Endothelial cell of umbilical vein (primary cell): ENCODE measurements around the gene KLHL30. TPM values are rescaled to one million over a fixed set of nuclear protein-coding genes. Genes with fewer than 3 reads are reported as not detected.

Experiments
- BruUV-seq: library from RNA; stranded (reverse); fragments of 400-500 nt; replicated peaks from 2 replicates; lab custom pipeline; 2021; lab: Mats Ljungman, UMichigan
- CTCF ChIA-PET: fragments of 300-600, 350-600 bp; sonication (Branson Sonifier 250); formaldehyde crosslinking; loops from one replicate; lab custom pipeline; 2021; ENCODE audit warnings: antibody characterized with exemption, inconsistent platforms; lab: Charles Lee
- POLR2A ChIA-PET: fragments of 300-600, 350-600 bp; sonication (Branson Sonifier 250); formaldehyde crosslinking; loops from one replicate; lab custom pipeline; 2021; ENCODE audit warnings: antibody characterized with exemption, inconsistent platforms; lab: Charles Lee
- DNase-seq: peaks from one replicate; pipeline ENCODE4 v3.0.0-alpha.2; 2011; ENCODE audit warnings: low read depth, low spot score
- FAIRE-seq: peaks from 2 replicates; lab custom pipeline; 2011; peaks lifted over from hg19 to GRCh38; lab: Jason Lieb, UNC
- H2AFZ ChIP-seq: 2 replicates; pipeline ENCODE4 v1.6.0; 2012; ENCODE audit warnings: low read depth, low read length, control low read depth, inconsistent platforms
- H3K27ac ChIP-seq: 2 replicates; pipeline ENCODE4 v1.5.1; 2011; ENCODE audit warnings: low read depth, mild to moderate bottlenecking, control low read depth, low read length, moderate library complexity; ENCODE audit not compliant: insufficient read depth
- H3K27me3 ChIP-seq, 2 experiments: 2 replicates each; pipeline versions ENCODE4 v1.6.0 to v1.6.1; 2011; ENCODE audit warnings: low read length in 2 of 2, mixed read lengths in 1 of 2; ENCODE audit not compliant: control insufficient read depth in 2 of 2, insufficient read depth in 2 of 2
- H3K36me3 ChIP-seq, 2 experiments: 2 replicates in 1 of 2; 3 replicates in 1 of 2; pipeline ENCODE4 v1.5.1; 2011; ENCODE audit warnings: low read length in 2 of 2, mild to moderate bottlenecking in 1 of 2, moderate library complexity in 1 of 2; ENCODE audit not compliant: control insufficient read depth in 2 of 2, insufficient read depth in 2 of 2; ENCODE audit errors: extremely low read depth in 1 of 2
- H3K4me1 ChIP-seq: 3 replicates; pipeline ENCODE4 v1.5.1; 2011; ENCODE audit warnings: mild to moderate bottlenecking, low read length; ENCODE audit not compliant: control insufficient read depth, insufficient read depth; ENCODE audit errors: extremely low read depth
- H3K4me2 ChIP-seq: 2 replicates; pipeline ENCODE4 v1.6.1; 2011; ENCODE audit warnings: low read length, control low read depth, mixed read lengths; ENCODE audit not compliant: insufficient read depth
- H3K4me3 ChIP-seq, 3 experiments: fragments of 200-600 bp in 1 of 3; sonication (generic), shearing (Covaris generic) in 1 of 3; replicated peaks in 1 of 3; 2 replicates each; pipeline ENCODE4 v1.5.1; 2011 to 2016; ENCODE audit warnings: control low read depth in 3 of 3, low read length in 3 of 3, mild to moderate bottlenecking in 2 of 3, inconsistent platforms in 1 of 3, low read depth in 1 of 3, moderate library complexity in 1 of 3; ENCODE audit not compliant: insufficient read depth in 1 of 3
- H3K79me2 ChIP-seq: 2 replicates; pipeline ENCODE4 v1.6.0; 2012; ENCODE audit warnings: low read length, inconsistent platforms; ENCODE audit not compliant: control insufficient read depth, insufficient read depth
- H3K9ac ChIP-seq: replicated peaks from 2 replicates; pipeline ENCODE3; 2011; ENCODE audit warnings: low read length, control low read depth; ENCODE audit not compliant: insufficient read depth; ENCODE audit errors: extremely low read depth
- H3K9me1 ChIP-seq: replicated peaks from 3 replicates; pipeline ENCODE4 v1.6.0; 2011; ENCODE audit warnings: mild to moderate bottlenecking, low read length; ENCODE audit not compliant: control insufficient read depth, insufficient read depth; ENCODE audit errors: extremely low read depth
- H3K9me3 ChIP-seq: replicated peaks from 2 replicates; pipeline ENCODE4 v1.5.1; 2012; ENCODE audit warnings: low read length, inconsistent platforms; ENCODE audit not compliant: control insufficient read depth, insufficient read depth
- H4K20me1 ChIP-seq: replicated peaks from 2 replicates; pipeline ENCODE3; 2011; ENCODE audit warnings: mild to moderate bottlenecking, low read length; ENCODE audit not compliant: control insufficient read depth, insufficient read depth; ENCODE audit errors: extremely low read depth
- CTCF ChIP-seq, 2 donors: IDR thresholded peaks; 1 replicate in 1 of 2; 2 replicates in 1 of 2; pipeline ENCODE4 v1.5.1; 2011; ENCODE audit warnings: low read length in 2 of 2, mild to moderate bottlenecking in 2 of 2, moderate library complexity in 2 of 2, control low read depth in 1 of 2, inconsistent platforms in 1 of 2, low read depth in 1 of 2; ENCODE audit not compliant: insufficient read depth in 1 of 2; ENCODE audit errors: extremely low read depth in 1 of 2
- EZH2 ChIP-seq: IDR thresholded peaks from 2 replicates; pipeline ENCODE4 v1.6.1; 2012; ENCODE audit warnings: borderline replicate concordance, low read depth, mild to moderate bottlenecking, moderate library complexity, low read length, inconsistent platforms; ENCODE audit not compliant: severe bottlenecking
- FOS ChIP-seq: IDR thresholded peaks from 2 replicates; pipeline ENCODE4 v1.6.1; 2011; ENCODE audit warnings: mild to moderate bottlenecking, low read length, moderate library complexity, borderline replicate concordance; ENCODE audit not compliant: insufficient read depth
- GATA2 ChIP-seq: IDR thresholded peaks from 2 replicates; pipeline ENCODE4 v1.7.0; 2011; ENCODE audit warnings: low read depth, mild to moderate bottlenecking, moderate library complexity, mixed read lengths, low read length; ENCODE audit not compliant: insufficient read length, insufficient read depth
- JUN ChIP-seq: IDR thresholded peaks from 2 replicates; pipeline ENCODE4 v1.6.1; 2011; ENCODE audit warnings: borderline replicate concordance, low read depth; ENCODE audit not compliant: insufficient read length, insufficient read depth
- MAX ChIP-seq: IDR thresholded peaks from 2 replicates; pipeline ENCODE4 v1.6.1; 2011; ENCODE audit not compliant: insufficient read depth, insufficient read length
- MYC ChIP-seq: IDR thresholded peaks from one replicate; pipeline ENCODE4 v1.6.1; 2011; ENCODE audit warnings: mild to moderate bottlenecking, low read depth, low read length
- POLR2A ChIP-seq: IDR thresholded peaks from 2 replicates; pipeline ENCODE4 v1.6.1; 2012; ENCODE audit warnings: low read depth, mild to moderate bottlenecking, control low read depth, low read length
- POLR2AphosphoS5 ChIP-seq: IDR thresholded peaks from 2 replicates; pipeline ENCODE4 v1.6.1; 2012; ENCODE audit warnings: low read depth, mild to moderate bottlenecking, control low read depth, low read length, moderate library complexity; ENCODE audit not compliant: insufficient read depth
- dilution Hi-C: fragments of 300-500 bp; cut with MboI; formaldehyde crosslinking; loops from one replicate; pipeline ENCODE4 v1.15.0; 2019; ENCODE audit warnings: low sequenced_read_pairs; ENCODE audit not compliant: extremely low pct_ligation_motif_present
- intact Hi-C: fragments of 100-400 bp; cut with micrococcal nuclease; formaldehyde crosslinking; loops from one replicate; pipeline ENCODE4 v1.10.0; 2022
- polyA plus RNA-seq, 4 experiments: library from polyadenylated mRNA; depleted of rRNA in 3 of 4; stranded (reverse) in 3 of 4; unstranded in 1 of 4; fragments of >200 nt; gene quantifications; 2 replicates each; pipeline versions ENCODE4 v1.2.1 to v1.2.3, GENCODE V29; 2011 to 2012; ENCODE audit warnings: missing spikeins in 1 of 4
- total RNA-seq: library from RNA; stranded (reverse); gene quantifications from 2 replicates; pipeline ENCODE4 v1.2.3, GENCODE V29; 2021

Gene KLHL30
- total and polyA plus RNA-seq, 2 donors (not counting 3 experiments of a cell fraction or from before 2014, with no cell fraction given), result not detected

- Histone ChIP-seq H3K9me3 (no peaks in the 10 kb centered on the region), H3K9me1 (no peaks in the 10 kb centered on the region), H3K4me3 (no peak overlapping the region), H3K27me3 (peaks cover 4 to 13% of the 10 kb centered on the region in 2 experiments), H3K79me2 (no peaks in the 10 kb centered on the region), H2AFZ (no peak overlapping the region), H3K4me1 (no peaks in the 10 kb centered on the region), H3K36me3 (no peaks in the 10 kb centered on the region), H3K4me2 (no peak overlapping the region), H3K27ac (no peak overlapping the region), H3K9ac (no peak overlapping the region), H4K20me1 (no peaks in the 10 kb centered on the region)
- ChIA-PET CTCF (interaction anchor here (1.3 to 3.2 kb wide), 4 partner anchors 8 to 104 kb away, joined by 4 to 35 read pairs (median 8); no protein-coding TSS in a partner anchor), POLR2A (no interaction called here)
- no peak for DNase-seq
- dilution Hi-C loops, result no loop called here
- no TSS peak for BruUV-seq
- intact Hi-C loops, result loop anchor here (1.0 to 2.0 kb wide), 2 partner anchors 43 to 104 kb away; partner anchors contain the start of gene ILKAP
- FAIRE-seq, result no peak
- no peak for TF ChIP-seq POLR2A
- no peak for TF ChIP-seq CTCF (IDR thresholded peaks at IDR 0.05; ENCODE audit: extremely low read depth in 1 of 2, insufficient read depth in 1 of 2, low read depth in 1 of 2, low read length in 2 of 2)
- TF ChIP-seq FOS, result no peak
- no peak for TF ChIP-seq MYC
- no peak for TF ChIP-seq JUN
- no peak for TF ChIP-seq MAX
- no peak for TF ChIP-seq EZH2
- no peak for TF ChIP-seq GATA2
- no peak for TF ChIP-seq POLR2AphosphoS5
Observed at GRCh38 chr2:238159661-238160205, 21.3 kb downstream of the KLHL30 start.
